Parathyroid adenoma (tissue), 2 donors: ENCODE data around the gene FAM83G.
A peak's percentile ranks its signal among the peaks of the same experiment; 100 is the strongest.

ENCODE experiments used
- H2AFZ ChIP-seq: fragments of 300-600 bp; sonication (generic); one replicate; pipeline ENCODE4 v1.7.0; 2017; ENCODE audit warnings: antibody characterized with exemption, mild to moderate bottlenecking
- H3K27ac ChIP-seq: fragments of 300-600 bp; sonication (generic); one replicate; pipeline ENCODE4 v1.7.0; 2017
- H3K27me3 ChIP-seq: fragments of 300-600 bp; sonication (generic); one replicate; pipeline ENCODE4 v1.7.0; 2017; ENCODE audit warnings: low read length; ENCODE audit not compliant: control insufficient read depth, insufficient read depth
- H3K36me3 ChIP-seq: fragments of 300-600 bp; sonication (generic); one replicate; pipeline ENCODE4 v1.7.0; 2017; ENCODE audit warnings: low read length; ENCODE audit not compliant: control insufficient read depth, insufficient read depth
- H3K4me1 ChIP-seq: fragments of 300-600 bp; sonication (generic); one replicate; pipeline ENCODE4 v1.7.0; 2017; ENCODE audit warnings: control low read depth
- H3K4me2 ChIP-seq: fragments of 300-600 bp; sonication (generic); one replicate; pipeline ENCODE4 v1.7.0; 2017; ENCODE audit warnings: low read length
- H3K4me3 ChIP-seq: fragments of 300-600 bp; sonication (generic); one replicate; pipeline ENCODE4 v1.7.0; 2017; ENCODE audit warnings: low read depth, low read length
- H3K79me2 ChIP-seq: fragments of 300-600 bp; sonication (generic); one replicate; pipeline ENCODE4 v1.7.0; 2017; ENCODE audit warnings: control low read depth
- H3K9ac ChIP-seq: fragments of 300-600 bp; sonication (generic); one replicate; pipeline ENCODE4 v1.7.0; 2017; ENCODE audit warnings: mild to moderate bottlenecking
- H3K9me3 ChIP-seq: fragments of 300-600 bp; sonication (generic); one replicate; pipeline ENCODE4 v1.7.0; 2017; ENCODE audit warnings: low read length; ENCODE audit not compliant: control insufficient read depth
- CTCF ChIP-seq: fragments of 300-600 bp; sonication (generic); IDR thresholded peaks from one replicate; pipeline ENCODE4 v1.7.0; 2017; ENCODE audit warnings: antibody characterized with exemption, mild to moderate bottlenecking
- donor health status: primary hyperparathyroidism.

The FAM83G gene

GRCh38 chr17:18968945-18969887 lies 35.3 kb downstream of the FAM83G start:
- Histone ChIP-seq H3K36me3 (no peaks in the 10 kb centered on the region), H3K9me3 (no peaks in the 10 kb centered on the region), H3K4me1 (peaks cover 25% of the 10 kb centered on the region), H3K79me2 (no peaks in the 10 kb centered on the region), H3K27ac (no peak overlapping the region), H3K9ac (no peak overlapping the region), H2AFZ (peak overlapping the region; percentile 30), H3K4me2 (no peak overlapping the region), H3K27me3 (no peaks in the 10 kb centered on the region), H3K4me3 (no peak overlapping the region)
- TF ChIP-seq CTCF, result no peak

GRCh38 chr17:18968345-18968744 lies 36.2 kb downstream of the FAM83G start:
- no peak overlapping the region for H2AFZ ChIP-seq
- TF ChIP-seq CTCF, result no peak

GRCh38 chr17:18967916-18968315 lies 36.6 kb downstream of the FAM83G start:
- Histone ChIP-seq H3K4me1 (peaks cover 25% of the 10 kb centered on the region), H3K9ac (no peak overlapping the region), H3K27me3 (no peaks in the 10 kb centered on the region), H3K36me3 (no peaks in the 10 kb centered on the region), H2AFZ (peak overlapping the region; percentile 10), H3K79me2 (no peaks in the 10 kb centered on the region), H3K27ac (peak overlapping the region; percentile 39), H3K4me3 (no peak overlapping the region), H3K4me2 (no peak overlapping the region), H3K9me3 (no peaks in the 10 kb centered on the region)
- TF ChIP-seq CTCF, result no peak

More at GRCh38 chr17:18968345-18968744, 36.2 kb downstream of the FAM83G start:
- H3K36me3 ChIP-seq, result no peaks in the 10 kb centered on the region
- H3K4me2 ChIP-seq, result no peak overlapping the region
- no peaks in the 10 kb centered on the region for H3K27me3 ChIP-seq
- no peaks in the 10 kb centered on the region for H3K79me2 ChIP-seq
- H3K9ac ChIP-seq, result no peak overlapping the region
- H3K9me3 ChIP-seq, result no peaks in the 10 kb centered on the region
- peaks cover 25% of the 10 kb centered on the region for H3K4me1 ChIP-seq
- H3K27ac ChIP-seq, result no peak overlapping the region
- H3K4me3 ChIP-seq, result no peak overlapping the region

- no peaks in the 10 kb centered on the region for H3K9me3 ChIP-seq
- H3K27me3 ChIP-seq, result no peaks in the 10 kb centered on the region
- peaks cover 25% of the 10 kb centered on the region for H3K4me1 ChIP-seq
- no peaks in the 10 kb centered on the region for H3K36me3 ChIP-seq
- H3K27ac ChIP-seq, result peak overlapping the region; percentile 39
- no peaks in the 10 kb centered on the region for H3K79me2 ChIP-seq
- TF ChIP-seq CTCF, result no peak
- H3K9ac ChIP-seq, result no peak overlapping the region
- H3K4me2 ChIP-seq, result no peak overlapping the region
- H2AFZ ChIP-seq, result peak overlapping the region; percentile 10
- H3K4me3 ChIP-seq, result no peak overlapping the region
Observed at GRCh38 chr17:18966831-18967624, 37.5 kb downstream of the FAM83G start.
